IMR-90 (cell line): ENCODE data around the gene MGAT5. TPM values are rescaled to one million over a fixed set of nuclear protein-coding genes. Genes with fewer than 3 reads are reported as not detected.

ENCODE experiments used
- ATAC-seq: fragments of 200-7000 bp; cut with Tn5 transposase; 2 replicates; pipeline ENCODE4 v1.9.1; 2020; ENCODE audit warnings: low read depth, mild to moderate bottlenecking, moderate library complexity
- BruUV-seq: library from RNA; stranded (reverse); fragments of 400-500 nt; replicated peaks from 2 replicates; lab custom pipeline; 2021; lab: Mats Ljungman, UMichigan
- CTCF ChIA-PET: fragments of 300-600 bp; formaldehyde crosslinking; extraction: SDS; loops from one replicate; lab custom pipeline; 2021; ENCODE audit warnings: antibody characterized with exemption; lab: Yijun Ruan, JAX
- POLR2A ChIA-PET: fragments of 300-600 bp; sonication (Branson Sonifier 250); formaldehyde crosslinking; loops from one replicate; lab custom pipeline; 2022; ENCODE audit warnings: antibody characterized with exemption; ENCODE audit not compliant: unreplicated experiment; lab: Charles Lee
- DNase-seq: peaks from one replicate; pipeline ENCODE4 v3.0.0; 2013
- H2AFZ ChIP-seq: replicated peaks from 2 replicates; pipeline ENCODE3; 2013; ENCODE audit warnings: low read length, mild to moderate bottlenecking; ENCODE audit not compliant: poor library complexity
- H2AK5ac ChIP-seq: 2 replicates; pipeline ENCODE4 v1.6.1; 2013; ENCODE audit warnings: low read depth, low read length, inconsistent platforms
- H2AK9ac ChIP-seq: replicated peaks from 2 replicates; pipeline ENCODE3; 2013; ENCODE audit warnings: mild to moderate bottlenecking, low read depth, low read length, moderate library complexity; ENCODE audit not compliant: poor library complexity
- H2BK120ac ChIP-seq: 2 replicates; pipeline ENCODE4 v1.6.1; 2013; ENCODE audit warnings: low read depth, low read length, inconsistent platforms
- H2BK15ac ChIP-seq: 3 replicates; pipeline ENCODE4 v1.6.1; 2013; ENCODE audit warnings: low read depth, low read length, inconsistent platforms
- H2BK20ac ChIP-seq: 2 replicates; pipeline ENCODE4 v1.6.1; 2013; ENCODE audit warnings: low read depth, mild to moderate bottlenecking, inconsistent platforms, low read length, moderate library complexity
- H2BK5ac ChIP-seq: 2 replicates; pipeline ENCODE4 v1.6.1; 2013; ENCODE audit warnings: mild to moderate bottlenecking, low read depth, low read length, inconsistent platforms; ENCODE audit not compliant: poor library complexity, severe bottlenecking
- H3K14ac ChIP-seq: replicated peaks from 2 replicates; pipeline ENCODE4 v1.6.1; 2013; ENCODE audit warnings: low read depth, low read length, inconsistent platforms
- H3K18ac ChIP-seq: 2 replicates; pipeline ENCODE4 v1.6.1; 2013; ENCODE audit warnings: low read depth, low read length, control low read depth
- H3K23ac ChIP-seq: 2 replicates; pipeline ENCODE4 v1.6.1; 2013; ENCODE audit warnings: low read depth, low read length, inconsistent platforms
- H3K27ac ChIP-seq: 2 replicates; pipeline ENCODE4 v1.5.1; 2013; ENCODE audit warnings: mild to moderate bottlenecking, control low read depth, low read length; ENCODE audit not compliant: insufficient read depth
- H3K27me3 ChIP-seq: 2 replicates; pipeline ENCODE4 v1.6.1; 2013; ENCODE audit warnings: low read length; ENCODE audit not compliant: control insufficient read depth, insufficient read depth
- H3K36me3 ChIP-seq: 2 replicates; pipeline ENCODE4 v1.6.1; 2013; ENCODE audit warnings: low read length, mixed read lengths; ENCODE audit not compliant: control insufficient read depth, insufficient read depth
- H3K4ac ChIP-seq: 2 replicates; pipeline ENCODE4 v1.6.1; 2013; ENCODE audit warnings: low read depth, low read length, inconsistent platforms
- H3K4me1 ChIP-seq: 2 replicates; pipeline ENCODE4 v1.6.1; 2013; ENCODE audit warnings: low read length, mixed read lengths; ENCODE audit not compliant: control insufficient read depth, insufficient read depth
- H3K4me2 ChIP-seq: 2 replicates; pipeline ENCODE4 v1.6.1; 2013; ENCODE audit warnings: low read depth, mild to moderate bottlenecking, control low read depth, low read length, moderate library complexity
- H3K4me3 ChIP-seq: 2 replicates; pipeline ENCODE4 v1.5.1; 2013; ENCODE audit warnings: low read depth, mild to moderate bottlenecking, control low read depth, low read length, moderate library complexity; ENCODE audit not compliant: insufficient read depth
- H3K56ac ChIP-seq: 2 replicates; pipeline ENCODE4 v1.6.1; 2013; ENCODE audit warnings: low read length, inconsistent platforms; ENCODE audit not compliant: insufficient read depth; ENCODE audit errors: extremely low read depth
- H3K79me1 ChIP-seq, 2 experiments: 2 replicates each; pipeline ENCODE4 v1.6.1; 2013; ENCODE audit warnings: low read length in 2 of 2, inconsistent platforms in 1 of 2, low read depth in 1 of 2
- H3K9ac ChIP-seq: 2 replicates; pipeline ENCODE4 v1.6.1; 2013; ENCODE audit warnings: low read depth, low read length, control low read depth
- H3K9me1 ChIP-seq: 2 replicates; pipeline ENCODE4 v1.6.1; 2013; ENCODE audit warnings: low read length, inconsistent platforms; ENCODE audit not compliant: insufficient read depth
- H3K9me3 ChIP-seq: 2 replicates; pipeline ENCODE4 v1.6.1; 2013; ENCODE audit warnings: low read length; ENCODE audit not compliant: control insufficient read depth, insufficient read depth
- H4K20me1 ChIP-seq: 2 replicates; pipeline ENCODE4 v1.6.1; 2013; ENCODE audit warnings: low read length, inconsistent platforms; ENCODE audit not compliant: insufficient read depth
- H4K5ac ChIP-seq: 2 replicates; pipeline ENCODE4 v1.6.1; 2013; ENCODE audit warnings: mild to moderate bottlenecking, low read depth, low read length, control low read depth
- H4K8ac ChIP-seq, 2 experiments: 2 replicates each; pipeline ENCODE4 v1.6.1; 2013; ENCODE audit warnings: low read depth in 2 of 2, low read length in 2 of 2, control low read depth in 1 of 2, inconsistent platforms in 1 of 2
- H4K91ac ChIP-seq: 2 replicates; pipeline ENCODE4 v1.6.1; 2013; ENCODE audit warnings: low read depth, low read length, inconsistent platforms; ENCODE audit not compliant: insufficient read depth
- BHLHE40 ChIP-seq: fragments of 150-350 bp; IDR thresholded peaks from 2 replicates; pipeline ENCODE4 v1.6.1; 2016; ENCODE audit warnings: mild to moderate bottlenecking, low read depth, low read length
- CEBPB ChIP-seq: IDR thresholded peaks from 2 replicates; pipeline ENCODE4 v1.6.1; 2012; ENCODE audit warnings: low read depth, low read length, improper control_type of control experiment
- CTCF ChIP-seq: conservative IDR thresholded peaks from 2 replicates; pipeline ENCODE4 v1.5.1; 2012; ENCODE audit warnings: mild to moderate bottlenecking, low read depth, low read length, improper control_type of control experiment
- FOS ChIP-seq: fragments of 150-350 bp; IDR thresholded peaks from 2 replicates; pipeline ENCODE4 v1.6.1; 2016; ENCODE audit warnings: low read depth, low read length
- MAFK ChIP-seq: IDR thresholded peaks from 2 replicates; pipeline ENCODE4 v1.6.1; 2012; ENCODE audit warnings: low read depth, low read length, improper control_type of control experiment
- MAZ ChIP-seq: IDR thresholded peaks from 2 replicates; pipeline ENCODE4 v1.6.1; 2012; ENCODE audit warnings: low read depth, mild to moderate bottlenecking, low read length, improper control_type of control experiment, moderate library complexity, borderline replicate concordance
- MXI1 ChIP-seq: IDR thresholded peaks from 2 replicates; pipeline ENCODE4 v1.6.1; 2012; ENCODE audit warnings: low read depth, mild to moderate bottlenecking, low read length, moderate library complexity, borderline replicate concordance
- NFE2L2 ChIP-seq: fragments of 150-350 bp; IDR thresholded peaks from 2 replicates; pipeline ENCODE4 v1.6.1; 2016; ENCODE audit warnings: low read depth, mild to moderate bottlenecking, low read length
- POLR2A ChIP-seq: IDR thresholded peaks from 2 replicates; pipeline ENCODE4 v1.6.1; 2012; ENCODE audit warnings: mild to moderate bottlenecking, low read depth, low read length
- RAD21 ChIP-seq: IDR thresholded peaks from 2 replicates; pipeline ENCODE4 v1.6.1; 2012; ENCODE audit warnings: low read length, improper control_type of control experiment
- RCOR1 ChIP-seq: IDR thresholded peaks from 2 replicates; pipeline ENCODE4 v1.6.1; 2012; ENCODE audit warnings: mild to moderate bottlenecking, low read length, improper control_type of control experiment; ENCODE audit not compliant: insufficient replicate concordance
- RFX5 ChIP-seq: IDR thresholded peaks from 2 replicates; pipeline ENCODE4 v1.8.0; 2012; ENCODE audit warnings: low read depth, mild to moderate bottlenecking, low read length, moderate library complexity
- SMC3 ChIP-seq: fragments of 150-350 bp; IDR thresholded peaks from 2 replicates; pipeline ENCODE4 v1.6.1; 2016; ENCODE audit warnings: low read depth, mild to moderate bottlenecking, antibody characterized with exemption, low read length, moderate library complexity
- USF2 ChIP-seq: fragments of 150-350 bp; IDR thresholded peaks from 2 replicates; pipeline ENCODE4 v1.6.1; 2017; ENCODE audit warnings: mild to moderate bottlenecking, antibody characterized with exemption, low read length, low read depth
- WGBS, 2 experiments: methylation state at CpG; one replicate each; pipeline versions ENCODE4 v1.1.5 to v1.1.7; 2013; ENCODE audit warnings: missing lambda C conversion rate in 2 of 2; ENCODE audit not compliant: insufficient read length in 1 of 2; ENCODE audit errors: extremely low coverage in 2 of 2; 5-methylcytosine and 5-hydroxymethylcytosine counted together
- dilution Hi-C: fragments of 300-500 bp; cut with HindIII; formaldehyde crosslinking; loops from one replicate; pipeline ENCODE4 v1.14.3; 2018; ENCODE audit warnings: low sequenced_read_pairs; ENCODE audit not compliant: unreplicated experiment
- in situ Hi-C: fragments of 300-500 bp; cut with MboI; formaldehyde crosslinking; loops from 3 replicates; pipeline ENCODE4 v1.14.3; 2019; ENCODE audit warnings: low sequenced_read_pairs, inconsistent platforms, mixed read lengths
- intact Hi-C: fragments of 100-400 bp; cut with micrococcal nuclease; formaldehyde crosslinking; loops from 2 replicates; pipeline ENCODE4 v1.10.0; 2022
- polyA plus RNA-seq, 3 experiments: library from polyadenylated mRNA; depleted of rRNA; stranded (reverse); fragments of >200 nt; gene quantifications; 2 replicates each; pipeline ENCODE4 v1.2.3, GENCODE V29; 2012; ENCODE audit warnings: low replicate concordance in 1 of 3
- total RNA-seq: library from RNA; depleted of rRNA; stranded (reverse); fragments of >200 nt; gene quantifications from 2 replicates; pipeline ENCODE4 v1.2.3, GENCODE V29; 2012
- TF ChIP-seq, protein P1 (sequence below): fragments of 150-350 bp; IDR thresholded peaks from 2 replicates; pipeline ENCODE4 v1.6.1; 2016; ENCODE audit warnings: low read depth, mild to moderate bottlenecking, low read length, moderate library complexity, borderline replicate concordance

The MGAT5 gene
- total and polyA plus RNA-seq, 2 of the 4 experiments (the other 2 are of a cell fraction), result 22.9 to 59.9 TPM

DNA sequence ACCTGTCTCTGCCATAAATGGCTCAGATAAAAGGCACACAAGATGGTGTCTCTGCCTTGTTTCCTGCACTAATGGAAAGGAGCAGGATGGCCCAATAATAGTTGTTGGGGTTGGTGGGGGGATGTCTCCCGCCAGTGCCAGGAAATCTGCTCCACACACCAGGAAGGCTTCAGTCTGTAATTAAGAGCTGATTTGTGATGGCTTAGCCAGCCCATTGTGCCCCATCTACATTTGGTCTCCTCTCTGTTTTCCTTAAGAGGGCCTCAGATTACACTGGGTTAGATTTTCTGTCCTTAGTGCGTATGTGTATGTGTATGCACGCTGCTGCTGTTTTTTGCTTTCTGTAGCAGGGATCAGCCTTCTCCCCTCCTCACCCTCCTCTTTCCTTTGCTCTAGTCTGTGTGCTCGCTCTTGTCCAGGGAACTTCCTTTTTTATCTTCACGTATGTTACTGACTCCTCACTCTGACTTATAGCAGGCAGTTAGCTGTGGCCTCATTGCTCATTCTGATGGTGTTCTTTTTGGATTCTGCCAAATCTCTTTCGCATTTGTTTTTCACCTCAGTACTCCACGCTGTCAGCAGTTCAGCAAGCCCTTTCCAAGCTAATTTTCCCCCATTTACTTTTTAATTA is 33.4 kb upstream of the MGAT5 start:
- Histone ChIP-seq H2AFZ (no peak overlapping the region), H3K23ac (peak overlapping the region; percentile 35; the same call in 1 of the 2 replicates), H3K4me2 (no peak overlapping the region), H3K9me3 (no peaks in the 10 kb centered on the region), H3K36me3 (no peaks in the 10 kb centered on the region), H3K14ac (0 out of 2 replicates have a peak overlapping the region, but pooled peaks have one; percentile 12), H2BK15ac (0 out of 3 replicates have a peak overlapping the region, but pooled peaks have one; percentile 60), H4K91ac (no peak overlapping the region; the same call in 1 of the 2 replicates), H3K4me1 (peaks cover 23% of the 10 kb centered on the region), H2AK9ac (no peak overlapping the region), H2BK120ac (0 out of 2 replicates have a peak overlapping the region, but pooled peaks have one; percentile 8), H2BK5ac (no peak overlapping the region), H3K9me1 (peaks cover 11% of the 10 kb centered on the region), H3K4me3 (no peak overlapping the region), H4K5ac (no peak overlapping the region; the same call in 1 of the 2 replicates), H3K56ac (no peak overlapping the region), H4K8ac (no peak overlapping the region), H3K9ac (no peak overlapping the region), H3K79me1 (peaks cover 54 to 72% of the 10 kb centered on the region in 2 experiments), H2BK20ac (peak overlapping the region; percentile 40; the same call in 1 of the 2 replicates), H3K4ac (0 out of 2 replicates have a peak overlapping the region, but pooled peaks have one; percentile 12), H3K27ac (no peak overlapping the region), H3K27me3 (no peaks in the 10 kb centered on the region), H3K18ac (no peak overlapping the region; the same call in 1 of the 2 replicates), H4K20me1 (peaks cover 62% of the 10 kb centered on the region), H2AK5ac (peak overlapping the region; percentile 56)
- BruUV-seq, result no TSS peak
- in situ Hi-C loops (no loop called here), dilution Hi-C loops (no loop called here), intact Hi-C loops (no loop called here)
- DNase-seq, result no peak
- 83% methylated on average over 2 of the region's 7 CpGs; no CpG with 5 or more reads in 1 of the 2 experiments for WGBS, 2 experiments
- ChIA-PET POLR2A (no interaction called here), CTCF (interaction anchor here (0.7 kb wide), 1 partner anchor 23 kb away, joined by 3 read pairs; no protein-coding TSS in a partner anchor)
- ATAC-seq, result no peak
- TF ChIP-seq MAFK, result no peak
- TF ChIP-seq MAZ, result no peak
- TF ChIP-seq MXI1, result no peak
- TF ChIP-seq RFX5, result no peak
- TF ChIP-seq NFE2L2, result no peak
- TF ChIP-seq RAD21, result no peak
- TF ChIP-seq CTCF, result no peak
- TF ChIP-seq, protein P1, sequence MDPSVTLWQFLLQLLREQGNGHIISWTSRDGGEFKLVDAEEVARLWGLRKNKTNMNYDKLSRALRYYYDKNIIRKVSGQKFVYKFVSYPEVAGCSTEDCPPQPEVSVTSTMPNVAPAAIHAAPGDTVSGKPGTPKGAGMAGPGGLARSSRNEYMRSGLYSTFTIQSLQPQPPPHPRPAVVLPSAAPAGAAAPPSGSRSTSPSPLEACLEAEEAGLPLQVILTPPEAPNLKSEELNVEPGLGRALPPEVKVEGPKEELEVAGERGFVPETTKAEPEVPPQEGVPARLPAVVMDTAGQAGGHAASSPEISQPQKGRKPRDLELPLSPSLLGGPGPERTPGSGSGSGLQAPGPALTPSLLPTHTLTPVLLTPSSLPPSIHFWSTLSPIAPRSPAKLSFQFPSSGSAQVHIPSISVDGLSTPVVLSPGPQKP, result no peak
- TF ChIP-seq RCOR1, result no peak
- no peak for TF ChIP-seq BHLHE40
- no peak for TF ChIP-seq SMC3
- no peak for TF ChIP-seq POLR2A
- TF ChIP-seq USF2, result no peak
- TF ChIP-seq FOS, result no peak
- TF ChIP-seq CEBPB, result no peak
